ENCODE data around the gene SLC9A8. TPM values are rescaled to one million over a fixed set of nuclear protein-coding genes. Genes with fewer than 3 reads are reported as not detected.

Gene SLC9A8
- total and polyA plus RNA-seq, 2 of the 8 experiments (the other 6 are each of a cell fraction or from before 2014, with no cell fraction given), result 3.2 to 6.2 TPM

GRCh38 chr20:49906615-49907154 lies 94.1 kb downstream of the SLC9A8 start:
- no peak overlapping the region for H4K91ac ChIP-seq (replicated peaks; ENCODE audit: insufficient read length, low read length)
- WGBS, 2 experiments (ENCODE audit: extremely low coverage in 1 of 2, insufficient coverage in 1 of 2, insufficient read length in 1 of 2, insufficient replicate concordance in 2 of 2, low coverage in 1 of 2, low lambda C conversion rate in 2 of 2, missing lambda C conversion rate in 1 of 2), result 89% methylated on average over 13 of the region's 15 CpGs; no CpG with 5 or more reads in 1 of the 2 experiments
- H2BK15ac ChIP-seq (ENCODE audit: low read length), result no peak overlapping the region
- H3K4me2 ChIP-seq (ENCODE audit: insufficient read depth in 1 of 2, low read depth in 2 of 2, low read length in 2 of 2), result no peak overlapping the region
- no peak overlapping the region; the same call in 1 of the 2 replicates for H4K8ac ChIP-seq (ENCODE audit: extremely low read depth, insufficient read depth, low read length)
- no peak for DNase-seq (ENCODE audit: low read depth in 1 of 2, low spot score in 2 of 2)
- H3K4ac ChIP-seq (replicated peaks; ENCODE audit: insufficient read length, low read depth, low read length), result no peak overlapping the region
- no peak overlapping the region for H3K9ac ChIP-seq (replicated peaks in 1 of 4; ENCODE audit: extremely low read depth in 1 of 4, low read depth in 3 of 4, low read length in 3 of 4)
- no peak overlapping the region for H3K18ac ChIP-seq (ENCODE audit: extremely low read depth, low read length)
- no peak overlapping the region for H3K27ac ChIP-seq (ENCODE audit: low read depth, low read length)
- POLR2A ChIA-PET (ENCODE audit: partially characterized antibody), result interaction anchor here (1.1 to 2.8 kb wide), 3 partner anchors 9 to 58 kb away, joined by 3 to 7 read pairs (median 4); partner anchors contain the start of gene SPATA2
- H3K4me3 ChIP-seq (ENCODE audit: extremely low read depth in 1 of 4, insufficient read depth in 2 of 4, low read depth in 3 of 4, low read length in 4 of 4), result no peak overlapping the region
- no peaks in the 10 kb centered on the region for H3K27me3 ChIP-seq (replicated peaks in 1 of 4; ENCODE audit: control insufficient read depth in 3 of 4, extremely low read depth in 1 of 4, insufficient read depth in 3 of 4, low read length in 3 of 4)
- H3K23ac ChIP-seq (ENCODE audit: insufficient read length), result no peak overlapping the region
- no peak overlapping the region for H2BK20ac ChIP-seq (ENCODE audit: low read length)
- H4K5ac ChIP-seq (ENCODE audit: insufficient read length, low read depth, low read length), result no peak overlapping the region
- H2AK5ac ChIP-seq (ENCODE audit: low read depth, low read length), result no peak overlapping the region
- peaks cover 0 to 19% of the 10 kb centered on the region in 2 experiments; a peak in 2 of 4 replicates for H3K79me2 ChIP-seq (ENCODE audit: control insufficient read depth in 1 of 2, insufficient read depth in 2 of 2, low read length in 2 of 2)
- peaks cover 3 to 29% (median 9%) of the 10 kb centered on the region in 4 experiments; a peak in 5 of 8 replicates for H3K36me3 ChIP-seq (ENCODE audit: control insufficient read depth in 2 of 4, insufficient read depth in 4 of 4, low read length in 3 of 4)
- no peaks in the 10 kb centered on the region for H3K23me2 ChIP-seq (ENCODE audit: low read depth, low read length)
- no peak overlapping the region for H3K56ac ChIP-seq (replicated peaks; ENCODE audit: insufficient read length, low read depth, low read length)
- no peaks in the 10 kb centered on the region for H3K9me3 ChIP-seq (ENCODE audit: insufficient read depth in 2 of 2, low read depth in 1 of 2, low read length in 1 of 2)
- CTCF ChIA-PET (ENCODE audit: partially characterized antibody), result interaction anchor here (0.6 to 16.4 kb wide), 8 partner anchors 9 to 370 kb away, joined by 3 to 199 read pairs (median 4); no protein-coding TSS in a partner anchor
- H3K79me1 ChIP-seq (ENCODE audit: low read depth, low read length), result peaks cover 7% of the 10 kb centered on the region
- H2BK5ac ChIP-seq (ENCODE audit: low read depth, low read length), result no peak overlapping the region
- H3K14ac ChIP-seq (ENCODE audit: insufficient read length), result no peak overlapping the region
- no peaks in the 10 kb centered on the region for H3K4me1 ChIP-seq (replicated peaks in 1 of 4; ENCODE audit: control insufficient read depth in 3 of 4, insufficient read depth in 4 of 4, low read length in 3 of 4)
- FAIRE-seq, result no peak
- H2AFZ ChIP-seq (ENCODE audit: low read length), result no peak overlapping the region
- no peak overlapping the region for H2BK120ac ChIP-seq (replicated peaks; ENCODE audit: low read depth, low read length)
- peaks cover 2 to 25% of the 10 kb centered on the region in 2 experiments for H4K20me1 ChIP-seq (replicated peaks in 1 of 2; ENCODE audit: control insufficient read depth in 1 of 2, insufficient read depth in 2 of 2, low read length in 2 of 2)
- no peak overlapping the region for H2BK12ac ChIP-seq (ENCODE audit: low read depth, low read length)
- TF ChIP-seq RBBP5 (IDR thresholded peaks at IDR 0.05; ENCODE audit: borderline replicate concordance, low read depth, low read length) (no peak), CHD2 (IDR thresholded peaks at IDR 0.05; ENCODE audit: low read length) (no peak), ATF2 (IDR thresholded peaks at IDR 0.05; ENCODE audit: low read length) (no peak), CBX8 (IDR thresholded peaks at IDR 0.05; ENCODE audit: borderline replicate concordance, low read depth, low read length) (no peak), EGR1 (IDR thresholded peaks at IDR 0.05; ENCODE audit: borderline replicate concordance, low read depth, low read length) (no peak), HDAC2 (IDR thresholded peaks at IDR 0.05; ENCODE audit: borderline replicate concordance in 1 of 2, low read depth in 2 of 2, low read length in 2 of 2) (no peak), SIRT6 (IDR thresholded peaks at IDR 0.05; ENCODE audit: low read length) (no peak), SIX5 (IDR thresholded peaks at IDR 0.05; ENCODE audit: low read depth, low read length) (no peak), TEAD4 (IDR thresholded peaks at IDR 0.05; ENCODE audit: low read depth, low read length) (no peak), GTF2F1 (IDR thresholded peaks at IDR 0.05; ENCODE audit: borderline replicate concordance, low read depth, low read length) (no peak), MAFK (IDR thresholded peaks at IDR 0.05; ENCODE audit: low read depth, low read length) (no peak), MAX (IDR thresholded peaks at IDR 0.05) (no peak)

All from H1 (cell line).